HepG2 (cell line): ENCODE data around the gene N4BP2L1. TPM values are rescaled to one million over a fixed set of nuclear protein-coding genes. Genes with fewer than 3 reads are reported as not detected.

Experiments used
- FOXK1 ChIP-seq: sonication (generic); formaldehyde crosslinking; IDR thresholded peaks from 2 replicates; pipeline ENCODE4 v1.4.0; 2020; ENCODE audit warnings: low read depth, missing genetic modification reagents, borderline replicate concordance
- FOXM1 ChIP-seq: sonication (generic); formaldehyde crosslinking; IDR thresholded peaks from 2 replicates; pipeline ENCODE4 v1.5.0; 2020; ENCODE audit warnings: missing genetic modification reagents
- HIVEP1 ChIP-seq: sonication (generic); formaldehyde crosslinking; IDR thresholded peaks from 2 replicates; pipeline ENCODE4 v1.4.0; 2020; ENCODE audit warnings: mild to moderate bottlenecking, missing genetic modification reagents
- KDM4B ChIP-seq: sonication (generic); formaldehyde crosslinking; IDR thresholded peaks from 2 replicates; pipeline ENCODE4 v1.4.0; 2020; ENCODE audit warnings: missing genetic modification reagents
- MAZ ChIP-seq, 2 experiments: sonication (generic) in 1 of 2; formaldehyde crosslinking in 1 of 2; IDR thresholded peaks; 2 replicates each; pipeline versions ENCODE4 v1.5.0 to v1.6.1; 2012 to 2020; ENCODE audit warnings: low read depth in 2 of 2, mild to moderate bottlenecking in 2 of 2, borderline replicate concordance in 1 of 2, improper control_type of control experiment in 1 of 2, low read length in 1 of 2, missing genetic modification reagents in 1 of 2, moderate library complexity in 1 of 2
- MEIS1 ChIP-seq: sonication (generic); formaldehyde crosslinking; IDR thresholded peaks from 2 replicates; pipeline ENCODE4 v1.9.0; 2021; ENCODE audit warnings: mild to moderate bottlenecking, missing genetic modification reagents, moderate library complexity, borderline replicate concordance
- MXI1 ChIP-seq: IDR thresholded peaks from 3 replicates; pipeline ENCODE4 v1.6.1; 2012; ENCODE audit warnings: low read depth, low read length, inconsistent platforms, borderline replicate concordance
- MYC ChIP-seq: sonication (generic); formaldehyde crosslinking; IDR thresholded peaks from 2 replicates; pipeline ENCODE4 v1.9.0; 2021; ENCODE audit warnings: missing genetic modification reagents, borderline replicate concordance
- NFE2L1 ChIP-seq: sonication (generic); formaldehyde crosslinking; IDR thresholded peaks from 2 replicates; pipeline ENCODE4 v1.4.0; 2020; ENCODE audit warnings: missing genetic modification reagents, mild to moderate bottlenecking, borderline replicate concordance
- NONO ChIP-seq, 2 experiments: fragments of 450-650 bp in 1 of 2; sonication (generic) in 1 of 2; formaldehyde crosslinking in 1 of 2; IDR thresholded peaks in 1 of 2; conservative IDR thresholded peaks in 1 of 2; 2 replicates each; pipeline versions ENCODE4 v1.6.1 to v1.8.0; 2017 to 2022; ENCODE audit warnings: mild to moderate bottlenecking in 1 of 2, missing genetic modification reagents in 1 of 2, moderate library complexity in 1 of 2
- SNAI1 ChIP-seq: sonication (generic); formaldehyde crosslinking; IDR thresholded peaks from 2 replicates; pipeline ENCODE4 v1.5.0; 2020; ENCODE audit warnings: mild to moderate bottlenecking, missing genetic modification reagents, borderline replicate concordance
- SPEN ChIP-seq: sonication (generic); formaldehyde crosslinking; IDR thresholded peaks from 2 replicates; pipeline ENCODE4 v1.5.1; 2020; ENCODE audit warnings: low read depth, mild to moderate bottlenecking, missing genetic modification reagents
- TOE1 ChIP-seq: sonication (generic); formaldehyde crosslinking; IDR thresholded peaks from 2 replicates; pipeline ENCODE4 v1.4.0; 2020; ENCODE audit warnings: mild to moderate bottlenecking, missing genetic modification reagents
- TOPORS ChIP-seq: sonication (generic); formaldehyde crosslinking; IDR thresholded peaks from 2 replicates; pipeline ENCODE4 v1.8.0; 2023; ENCODE audit warnings: mild to moderate bottlenecking, missing genetic modification reagents
- ZBTB1 ChIP-seq: sonication (generic); formaldehyde crosslinking; IDR thresholded peaks from 2 replicates; pipeline ENCODE4 v1.4.0; 2020; ENCODE audit warnings: missing genetic modification reagents, borderline replicate concordance
- ZBTB20 ChIP-seq: sonication (generic); formaldehyde crosslinking; IDR thresholded peaks from 2 replicates; pipeline ENCODE4 v1.8.1; 2023; ENCODE audit warnings: missing genetic modification reagents, low read depth, mild to moderate bottlenecking, borderline replicate concordance
- ZNF496 ChIP-seq: sonication (generic); formaldehyde crosslinking; IDR thresholded peaks from 2 replicates; pipeline ENCODE4 v1.8.1; 2023; ENCODE audit warnings: mild to moderate bottlenecking, moderate library complexity, missing genetic modification reagents; ENCODE audit not compliant: insufficient replicate concordance
- ZNF574 ChIP-seq: sonication (generic); formaldehyde crosslinking; IDR thresholded peaks from 2 replicates; pipeline ENCODE4 v1.4.0; 2020; ENCODE audit warnings: missing genetic modification reagents
- ZNF83 ChIP-seq: sonication (generic); formaldehyde crosslinking; IDR thresholded peaks from 2 replicates; pipeline ENCODE4 v1.4.0; 2020; ENCODE audit warnings: missing genetic modification reagents, mild to moderate bottlenecking, borderline replicate concordance
- polyA plus RNA-seq, 8 experiments: library from polyadenylated mRNA; depleted of rRNA in 3 of 8; stranded (reverse) in 7 of 8; unstranded in 1 of 8; fragments of >200 nt; fragmentation: Illumina TruSeq in 4 of 8; extraction: Trizol in 4 of 8; gene quantifications; 2 replicates each; pipeline versions ENCODE4 v1.2.1 to v1.2.3, GENCODE V29; 2011 to 2016; ENCODE audit warnings: low read depth in 4 of 8, missing spikeins in 1 of 8, mixed read lengths in 1 of 8; ENCODE audit not compliant: insufficient read depth in 1 of 8
- total RNA-seq, 5 experiments: library from RNA; depleted of rRNA; stranded (reverse); fragments of >200 nt; fragmentation: Illumina TruSeq; extraction: Trizol; gene quantifications; 2 replicates each; pipeline ENCODE4 v1.2.3, GENCODE V29; 2016; ENCODE audit warnings: low read depth in 1 of 5
- TF ChIP-seq, protein P1 (sequence below): IDR thresholded peaks from 2 replicates; pipeline ENCODE4 v1.6.1; 2016; ENCODE audit warnings: low read depth, missing genetic modification reagents, missing compliant biosample characterization

The N4BP2L1 gene
- total and polyA plus RNA-seq, 2 of the 13 experiments (the other 11 are each of a cell fraction or from before 2014, with no cell fraction given): 13.2 to 34.5 TPM

- TF ChIP-seq SNAI1 (CRISPR knock-in tag) (no peak), KDM4B (peak; percentile 81; the same call in 1 of the 2 replicates), NFE2L1 (CRISPR knock-in tag) (no peak), ZNF574 (CRISPR knock-in tag) (peak; percentile 85), MYC (CRISPR knock-in tag) (peak; percentile 82), FOXK1 (CRISPR knock-in tag) (peak; percentile 87), NONO (IDR thresholded peaks at IDR 0.05) (no peak), NONO (CRISPR knock-in tag; conservative IDR thresholded peaks at IDR 0.05) (no peak; the same call in 1 of the 2 replicates), MEIS1 (peak; percentile 65; the same call in 1 of the 2 replicates), SPEN (CRISPR knock-in tag) (peak; percentile 87), ZNF83 (CRISPR knock-in tag) (no peak), TOPORS (CRISPR knock-in tag) (peak; percentile 52), ZBTB20 (CRISPR knock-in tag) (peak; percentile 66; the same call in 1 of the 2 replicates), ZNF496 (CRISPR knock-in tag) (no peak), TOE1 (CRISPR knock-in tag) (no peak), MAZ (IDR thresholded peaks at IDR 0.05; ENCODE audit: borderline replicate concordance, low read depth, low read length) (peak; percentile 92), MAZ (CRISPR knock-in tag; IDR thresholded peaks at IDR 0.05; ENCODE audit: low read depth) (peak; percentile 93), FOXM1 (CRISPR knock-in tag) (no peak), ZBTB1 (CRISPR knock-in tag) (no peak), HIVEP1 (CRISPR knock-in tag) (0 out of 2 replicates have a peak, but pooled peaks have one; percentile 41), MXI1 (peak; percentile 91; the same call in 1 of the 3 replicates)
- TF ChIP-seq, protein P1, sequence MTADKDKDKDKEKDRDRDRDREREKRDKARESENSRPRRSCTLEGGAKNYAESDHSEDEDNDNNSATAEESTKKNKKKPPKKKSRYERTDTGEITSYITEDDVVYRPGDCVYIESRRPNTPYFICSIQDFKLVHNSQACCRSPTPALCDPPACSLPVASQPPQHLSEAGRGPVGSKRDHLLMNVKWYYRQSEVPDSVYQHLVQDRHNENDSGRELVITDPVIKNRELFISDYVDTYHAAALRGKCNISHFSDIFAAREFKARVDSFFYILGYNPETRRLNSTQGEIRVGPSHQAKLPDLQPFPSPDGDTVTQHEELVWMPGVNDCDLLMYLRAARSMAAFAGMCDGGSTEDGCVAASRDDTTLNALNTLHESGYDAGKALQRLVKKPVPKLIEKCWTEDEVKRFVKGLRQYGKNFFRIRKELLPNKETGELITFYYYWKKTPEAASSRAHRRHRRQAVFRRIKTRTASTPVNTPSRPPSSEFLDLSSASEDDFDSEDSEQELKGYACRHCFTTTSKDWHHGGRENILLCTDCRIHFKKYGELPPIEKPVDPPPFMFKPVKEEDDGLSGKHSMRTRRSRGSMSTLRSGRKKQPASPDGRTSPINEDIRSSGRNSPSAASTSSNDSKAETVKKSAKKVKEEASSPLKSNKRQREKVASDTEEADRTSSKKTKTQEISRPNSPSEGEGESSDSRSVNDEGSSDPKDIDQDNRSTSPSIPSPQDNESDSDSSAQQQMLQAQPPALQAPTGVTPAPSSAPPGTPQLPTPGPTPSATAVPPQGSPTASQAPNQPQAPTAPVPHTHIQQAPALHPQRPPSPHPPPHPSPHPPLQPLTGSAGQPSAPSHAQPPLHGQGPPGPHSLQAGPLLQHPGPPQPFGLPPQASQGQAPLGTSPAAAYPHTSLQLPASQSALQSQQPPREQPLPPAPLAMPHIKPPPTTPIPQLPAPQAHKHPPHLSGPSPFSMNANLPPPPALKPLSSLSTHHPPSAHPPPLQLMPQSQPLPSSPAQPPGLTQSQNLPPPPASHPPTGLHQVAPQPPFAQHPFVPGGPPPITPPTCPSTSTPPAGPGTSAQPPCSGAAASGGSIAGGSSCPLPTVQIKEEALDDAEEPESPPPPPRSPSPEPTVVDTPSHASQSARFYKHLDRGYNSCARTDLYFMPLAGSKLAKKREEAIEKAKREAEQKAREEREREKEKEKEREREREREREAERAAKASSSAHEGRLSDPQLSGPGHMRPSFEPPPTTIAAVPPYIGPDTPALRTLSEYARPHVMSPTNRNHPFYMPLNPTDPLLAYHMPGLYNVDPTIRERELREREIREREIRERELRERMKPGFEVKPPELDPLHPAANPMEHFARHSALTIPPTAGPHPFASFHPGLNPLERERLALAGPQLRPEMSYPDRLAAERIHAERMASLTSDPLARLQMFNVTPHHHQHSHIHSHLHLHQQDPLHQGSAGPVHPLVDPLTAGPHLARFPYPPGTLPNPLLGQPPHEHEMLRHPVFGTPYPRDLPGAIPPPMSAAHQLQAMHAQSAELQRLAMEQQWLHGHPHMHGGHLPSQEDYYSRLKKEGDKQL (CRISPR knock-in tag): no peak; the same call in 1 of the 2 replicates
Measured at GRCh38 chr13:32427852-32428580, at the start of gene N4BP2L1 (continued).
